Fibroblast of skin of scalp (primary cell): ENCODE data around the gene ABCB8. TPM values are rescaled to one million over a fixed set of nuclear protein-coding genes. Genes with fewer than 3 reads are reported as not detected.
A peak's percentile ranks its signal among the peaks of the same experiment; 100 is the strongest.

Experiments
- DNase-seq: peaks from one replicate; pipeline ENCODE4 v3.0.0-alpha.2; 2013
- polyA plus RNA-seq, 2 experiments: library from polyadenylated mRNA; unstranded; fragments of 120-200 nt; gene quantifications; one replicate each; pipeline ENCODE4 v1.2.1, GENCODE V29; 2013; ENCODE audit not compliant: insufficient read length in 2 of 2

ABCB8 gene
- polyA plus RNA-seq (2013, experiment 1 of 2; ENCODE audit: insufficient read length), result 34.5 TPM
- 31.6 TPM for polyA plus RNA-seq (2013, experiment 2 of 2; ENCODE audit: insufficient read length)

- DNase-seq, result peak; percentile 99
Observed at GRCh38 chr7:151028131-151028947, at the start of gene ABCB8. ABCB8 (plus strand) TSS chr7:151028450; CDS start chr7:151028516, 66 bp downstream.

- no peak for DNase-seq
Observed at GRCh38 chr7:150979713-150980390, 48.4 kb upstream of the ABCB8 start.

GRCh38 chr7:150980663-150981062, 47.6 kb upstream of the ABCB8 start:
- DNase-seq, result no peak

GRCh38 chr7:150981644-150982043, 46.6 kb upstream of the ABCB8 start:
- DNase-seq, result no peak

GRCh38 chr7:150982351-150982750, 45.9 kb upstream of the ABCB8 start:
- no peak for DNase-seq

GRCh38 chr7:150983893-150984368, 44.3 kb upstream of the ABCB8 start:
- peak; percentile 35 for DNase-seq

- DNase-seq, result no peak
Observed at GRCh38 chr7:150986099-150986512, 42.1 kb upstream of the ABCB8 start.

- DNase-seq, result no peak
Observed at GRCh38 chr7:150986556-150986955, 41.7 kb upstream of the ABCB8 start.

- DNase-seq, result peak; percentile 37
Observed at GRCh38 chr7:150988230-150989226, 39.7 kb upstream of the ABCB8 start.

- no peak for DNase-seq
Observed at GRCh38 chr7:150989456-150989855, 38.8 kb upstream of the ABCB8 start.

GRCh38 chr7:150990416-150991186, 37.6 kb upstream of the ABCB8 start, which contains the start of gene NOS3:
NOS3 (plus strand) TSS chr7:150991017; CDS start chr7:150993804, 2,787 bp downstream.
- no peak for DNase-seq

- no peak for DNase-seq
Observed at GRCh38 chr7:150992051-150992640, 36.1 kb upstream of the ABCB8 start.

GRCh38 chr7:150992833-150993302, 35.4 kb upstream of the ABCB8 start:
- peak; percentile 23 for DNase-seq

- DNase-seq, result no peak
Observed at GRCh38 chr7:150993511-150993910, 34.7 kb upstream of the ABCB8 start.

GRCh38 chr7:150994141-150994837, 34.0 kb upstream of the ABCB8 start:
- no peak for DNase-seq

- no peak for DNase-seq
Observed at GRCh38 chr7:150994838-150995510, 33.3 kb upstream of the ABCB8 start.

- DNase-seq, result no peak
Observed at GRCh38 chr7:150996376-150997074, 31.7 kb upstream of the ABCB8 start.

- DNase-seq, result no peak
Observed at GRCh38 chr7:150997075-150997511, 31.2 kb upstream of the ABCB8 start.

- no peak for DNase-seq
Observed at GRCh38 chr7:150997817-150998216, 30.4 kb upstream of the ABCB8 start.
